ENCODE data around the gene CYTL1. TPM values are rescaled to one million over a fixed set of nuclear protein-coding genes. Genes with fewer than 3 reads are reported as not detected.
A peak's percentile ranks its signal among the peaks of the same experiment; 100 is the strongest.

The CYTL1 gene
- total RNA-seq, 4 donors from 2014 or later, result 0.51 to 15.9 (median 9.8) TPM

DNA sequence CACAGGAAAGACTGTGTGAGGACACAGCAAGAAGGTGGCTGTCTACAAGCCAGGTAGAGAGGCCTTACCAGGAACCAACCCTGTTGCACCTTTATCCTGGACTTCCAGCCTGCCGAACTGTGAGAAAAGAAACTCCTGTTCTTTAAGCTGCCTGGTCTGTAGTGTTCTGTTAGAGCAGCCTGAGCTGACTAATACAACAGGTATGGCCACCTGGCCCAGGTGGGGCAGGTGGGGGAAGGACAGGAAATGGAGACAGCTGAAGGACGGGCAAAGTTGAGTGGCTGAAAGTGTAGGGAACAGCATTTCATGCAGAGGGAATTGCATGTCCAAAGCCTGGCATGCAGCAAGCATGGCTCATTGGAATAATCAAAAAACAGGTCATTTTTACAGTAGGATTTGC, 35.1 kb downstream of the CYTL1 start:
- no peak for DNase-seq
- Histone ChIP-seq H3K9me3 (no peaks in the 10 kb centered on the region), H3K36me3 (no peaks in the 10 kb centered on the region), H3K4me3 (no peak overlapping the region), H3K27me3 (no peaks in the 10 kb centered on the region), H3K27ac (no peak overlapping the region), H3K4me1 (no peaks in the 10 kb centered on the region)
- TF ChIP-seq, protein P1, sequence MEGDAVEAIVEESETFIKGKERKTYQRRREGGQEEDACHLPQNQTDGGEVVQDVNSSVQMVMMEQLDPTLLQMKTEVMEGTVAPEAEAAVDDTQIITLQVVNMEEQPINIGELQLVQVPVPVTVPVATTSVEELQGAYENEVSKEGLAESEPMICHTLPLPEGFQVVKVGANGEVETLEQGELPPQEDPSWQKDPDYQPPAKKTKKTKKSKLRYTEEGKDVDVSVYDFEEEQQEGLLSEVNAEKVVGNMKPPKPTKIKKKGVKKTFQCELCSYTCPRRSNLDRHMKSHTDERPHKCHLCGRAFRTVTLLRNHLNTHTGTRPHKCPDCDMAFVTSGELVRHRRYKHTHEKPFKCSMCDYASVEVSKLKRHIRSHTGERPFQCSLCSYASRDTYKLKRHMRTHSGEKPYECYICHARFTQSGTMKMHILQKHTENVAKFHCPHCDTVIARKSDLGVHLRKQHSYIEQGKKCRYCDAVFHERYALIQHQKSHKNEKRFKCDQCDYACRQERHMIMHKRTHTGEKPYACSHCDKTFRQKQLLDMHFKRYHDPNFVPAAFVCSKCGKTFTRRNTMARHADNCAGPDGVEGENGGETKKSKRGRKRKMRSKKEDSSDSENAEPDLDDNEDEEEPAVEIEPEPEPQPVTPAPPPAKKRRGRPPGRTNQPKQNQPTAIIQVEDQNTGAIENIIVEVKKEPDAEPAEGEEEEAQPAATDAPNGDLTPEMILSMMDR (IDR thresholded peaks at IDR 0.05), result no peak
- no peak for TF ChIP-seq POLR2A (IDR thresholded peaks at IDR 0.05)
- intact Hi-C loops (cut with DNase I; ENCODE audit: low total_unique reads), result no loop called here

DNA sequence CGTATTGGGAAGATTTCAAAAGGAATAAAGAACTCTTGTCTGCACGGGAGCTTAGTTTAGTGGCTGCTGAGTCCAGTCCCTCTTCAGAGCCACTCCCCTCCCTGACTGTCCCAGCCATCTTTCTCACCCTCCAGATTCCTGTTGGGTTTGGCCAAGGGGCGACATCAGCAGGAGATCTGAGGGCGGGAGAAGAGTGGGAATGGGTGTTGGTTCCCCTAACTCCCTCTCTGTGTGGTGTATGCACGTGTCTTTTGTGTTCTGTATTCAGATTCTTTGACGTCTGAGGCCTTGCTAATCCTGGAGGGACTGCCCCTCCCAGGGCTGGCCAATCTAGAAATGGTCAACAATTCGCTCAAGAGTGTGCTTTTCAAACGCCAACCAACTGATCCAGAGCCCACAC, 37.4 kb downstream of the CYTL1 start:
- Histone ChIP-seq H3K36me3 (no peaks in the 10 kb centered on the region), H3K4me3 (no peak overlapping the region), H3K27ac (peak overlapping the region in 1 of 2 donors; percentile 38), H3K9me3 (no peaks in the 10 kb centered on the region), H3K4me1 (no peaks in the 10 kb centered on the region), H3K27me3 (no peaks in the 10 kb centered on the region)
- no peak for DNase-seq
- intact Hi-C loops (cut with DNase I; ENCODE audit: low total_unique reads), result no loop called here
- TF ChIP-seq, protein P1 (IDR thresholded peaks at IDR 0.05), result no peak
- TF ChIP-seq POLR2A (IDR thresholded peaks at IDR 0.05), result no peak

DNA sequence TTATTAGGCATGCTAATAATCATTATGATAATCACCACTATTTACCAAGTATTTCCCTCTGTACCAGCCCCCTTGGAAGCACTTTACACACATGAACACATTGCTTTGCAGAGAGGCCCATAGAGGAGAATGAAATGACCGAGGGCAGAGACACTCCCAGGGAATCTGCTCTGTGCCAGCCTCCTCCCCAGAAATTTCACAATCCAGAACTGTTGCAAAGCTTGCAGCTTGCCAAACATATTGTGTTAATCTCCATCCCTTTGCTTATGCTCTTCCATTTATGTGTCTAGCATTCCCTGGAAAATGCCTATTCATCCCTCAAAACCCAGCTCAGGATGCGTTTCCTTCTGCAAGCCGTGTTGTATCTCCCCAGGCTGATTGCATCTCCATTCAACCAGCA, 37.8 kb downstream of the CYTL1 start:
- H3K27ac ChIP-seq, result peak overlapping the region in 1 of 2 donors; percentile 54
- peak; percentile 56 to 64 for DNase-seq
- H3K36me3 ChIP-seq, result no peaks in the 10 kb centered on the region
- intact Hi-C loops (cut with DNase I; ENCODE audit: low total_unique reads), result no loop called here
- H3K4me1 ChIP-seq, result no peaks in the 10 kb centered on the region
- H3K4me3 ChIP-seq, result no peak overlapping the region
- H3K27me3 ChIP-seq, result no peaks in the 10 kb centered on the region
- no peaks in the 10 kb centered on the region for H3K9me3 ChIP-seq
- TF ChIP-seq POLR2A (IDR thresholded peaks at IDR 0.05), result no peak
- TF ChIP-seq, protein P1 (IDR thresholded peaks at IDR 0.05), result no peak

DNA sequence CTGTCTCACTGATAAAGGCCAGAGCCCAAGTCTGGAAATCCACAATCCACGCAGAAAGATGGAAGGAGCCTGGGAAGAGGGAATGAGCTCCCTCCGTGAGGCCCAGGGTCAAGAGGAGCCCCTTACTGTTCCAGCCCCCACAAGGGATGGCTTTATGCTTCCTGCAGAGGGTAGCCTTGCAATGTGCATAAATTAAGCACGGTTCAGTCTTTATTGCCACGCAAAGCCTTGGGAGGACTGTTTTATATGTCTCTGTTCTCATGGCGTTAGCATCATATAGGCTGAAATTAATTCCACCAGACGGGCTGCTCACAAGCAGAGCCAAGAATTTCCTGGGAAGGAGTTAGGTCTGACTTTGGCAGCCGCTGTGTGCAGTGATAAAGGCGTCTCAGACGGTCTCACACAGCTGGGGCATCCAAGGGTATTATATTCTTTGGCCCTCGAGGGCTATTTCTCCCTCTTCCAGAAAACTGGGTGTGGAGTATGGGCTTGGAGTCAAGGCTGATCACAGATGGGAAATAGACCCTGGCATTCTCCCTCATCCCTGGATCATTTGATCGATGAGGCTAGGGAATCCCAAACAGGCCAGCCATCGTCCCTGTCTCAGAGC, 38.5 kb downstream of the CYTL1 start:
- Histone ChIP-seq H3K4me1 (no peaks in the 10 kb centered on the region), H3K27me3 (no peaks in the 10 kb centered on the region), H3K36me3 (no peaks in the 10 kb centered on the region), H3K4me3 (no peak overlapping the region), H3K27ac (peak overlapping the region in 1 of 2 donors; percentile 54), H3K9me3 (no peaks in the 10 kb centered on the region)
- no peak for DNase-seq
- intact Hi-C loops (cut with DNase I; ENCODE audit: low total_unique reads), result no loop called here
- no peak for TF ChIP-seq POLR2A (IDR thresholded peaks at IDR 0.05)
- TF ChIP-seq, protein P1 (IDR thresholded peaks at IDR 0.05), result no peak

DNA sequence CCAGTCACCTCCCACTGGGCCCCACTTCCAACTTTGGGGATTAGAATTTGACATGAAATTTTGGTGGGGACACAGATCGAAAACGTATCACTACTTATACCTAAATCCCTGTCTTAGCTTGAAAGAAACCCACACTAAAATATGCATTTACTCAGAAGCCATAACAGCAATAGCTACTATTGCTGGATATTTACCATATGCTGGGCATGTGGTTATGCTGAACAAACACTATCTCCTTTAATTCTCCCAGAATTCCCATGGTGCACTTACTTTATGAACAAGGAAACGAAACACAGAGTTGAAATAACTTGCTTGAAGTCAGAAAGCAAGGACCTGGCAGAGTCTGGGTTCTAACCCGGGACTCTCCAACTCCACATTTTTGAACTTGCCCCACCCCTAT, 39.3 kb downstream of the CYTL1 start:
- Histone ChIP-seq H3K27ac (no peak overlapping the region), H3K4me3 (no peak overlapping the region), H3K9me3 (no peaks in the 10 kb centered on the region), H3K36me3 (no peaks in the 10 kb centered on the region), H3K4me1 (no peaks in the 10 kb centered on the region), H3K27me3 (no peaks in the 10 kb centered on the region)
- intact Hi-C loops (cut with DNase I; ENCODE audit: low total_unique reads), result no loop called here
- no peak for DNase-seq
- no peak for TF ChIP-seq POLR2A (IDR thresholded peaks at IDR 0.05)
- TF ChIP-seq, protein P1 (IDR thresholded peaks at IDR 0.05), result no peak

Data from uterus (tissue), 4 donors.